Astrocyte (in vitro differentiated cells and primary cell): ENCODE data around the gene MMAB.

Experiments used
- CTCF ChIP-seq: IDR thresholded peaks from 2 replicates; pipeline ENCODE4 v1.5.1; 2011; ENCODE audit warnings: low read depth, mild to moderate bottlenecking, inconsistent platforms, low read length, moderate library complexity; ENCODE audit not compliant: insufficient read depth
- EZH2 ChIP-seq: IDR thresholded peaks from 2 replicates; pipeline ENCODE4 v1.6.1; 2012; ENCODE audit warnings: mild to moderate bottlenecking, low read length, inconsistent platforms; ENCODE audit not compliant: insufficient read depth

GRCh38 chr12:109580272-109580671, 7.0 kb upstream of the MMAB start:
- no peak for TF ChIP-seq CTCF
- TF ChIP-seq EZH2, result no peak
